OCI-LY3 (cell line): ENCODE data around the gene ZFAND6.

ENCODE experiments used
- EZH2phosphoT487 ChIP-seq: fragments of 200-600 bp; shearing (Covaris generic); IDR thresholded peaks from 2 replicates; pipeline ENCODE4 v1.6.1; 2018; ENCODE audit warnings: antibody characterized with exemption, mixed run types, low read depth
- TF ChIP-seq, protein P1 (sequence below): fragments of 200-600, 300-600 bp; sonication (generic); IDR thresholded peaks from 2 replicates; pipeline ENCODE4 v1.5.1; 2014; ENCODE audit warnings: antibody characterized with exemption, low read length, low read depth

- TF ChIP-seq, protein P1, sequence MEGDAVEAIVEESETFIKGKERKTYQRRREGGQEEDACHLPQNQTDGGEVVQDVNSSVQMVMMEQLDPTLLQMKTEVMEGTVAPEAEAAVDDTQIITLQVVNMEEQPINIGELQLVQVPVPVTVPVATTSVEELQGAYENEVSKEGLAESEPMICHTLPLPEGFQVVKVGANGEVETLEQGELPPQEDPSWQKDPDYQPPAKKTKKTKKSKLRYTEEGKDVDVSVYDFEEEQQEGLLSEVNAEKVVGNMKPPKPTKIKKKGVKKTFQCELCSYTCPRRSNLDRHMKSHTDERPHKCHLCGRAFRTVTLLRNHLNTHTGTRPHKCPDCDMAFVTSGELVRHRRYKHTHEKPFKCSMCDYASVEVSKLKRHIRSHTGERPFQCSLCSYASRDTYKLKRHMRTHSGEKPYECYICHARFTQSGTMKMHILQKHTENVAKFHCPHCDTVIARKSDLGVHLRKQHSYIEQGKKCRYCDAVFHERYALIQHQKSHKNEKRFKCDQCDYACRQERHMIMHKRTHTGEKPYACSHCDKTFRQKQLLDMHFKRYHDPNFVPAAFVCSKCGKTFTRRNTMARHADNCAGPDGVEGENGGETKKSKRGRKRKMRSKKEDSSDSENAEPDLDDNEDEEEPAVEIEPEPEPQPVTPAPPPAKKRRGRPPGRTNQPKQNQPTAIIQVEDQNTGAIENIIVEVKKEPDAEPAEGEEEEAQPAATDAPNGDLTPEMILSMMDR, result no peak
- TF ChIP-seq EZH2phosphoT487, result no peak
Observed at GRCh38 chr15:80136854-80137253, 77.4 kb downstream of the ZFAND6 start.
